ENCODE data around the gene PRKCE. TPM values are rescaled to one million over a fixed set of nuclear protein-coding genes. Genes with fewer than 3 reads are reported as not detected.

Gene PRKCE
- total RNA-seq, 1 experiment from 2014 or later: 17.7 TPM

DNA sequence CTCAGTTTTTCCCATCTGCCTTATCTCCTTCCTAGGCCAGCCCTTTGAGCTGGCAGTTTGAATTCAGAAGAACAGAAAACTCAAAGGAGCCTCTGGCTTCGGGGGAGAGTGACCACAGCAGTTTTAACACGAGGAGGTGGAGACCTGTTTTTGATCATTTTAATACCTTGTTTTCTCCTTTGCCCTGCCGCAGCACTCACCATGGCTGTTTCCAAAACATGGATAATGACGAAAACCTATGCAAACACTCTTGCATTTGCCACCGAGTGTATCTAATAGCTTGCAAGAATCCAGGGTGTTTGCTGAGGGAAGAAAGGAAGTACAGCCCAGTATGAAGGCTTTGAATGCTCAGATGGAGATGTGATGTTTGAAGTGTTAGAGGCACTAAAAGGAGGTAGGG is 167.1 kb downstream of the PRKCE start:
- intact Hi-C loops (cut with micrococcal nuclease; ENCODE audit: unreplicated experiment): no loop called here
- Mint-ChIP-seq H3K27me3 (ENCODE audit: unreplicated experiment) (no peaks in the 10 kb centered on the region), H3K27ac (ENCODE audit: unreplicated experiment) (no peak overlapping the region), H3K9me3 (ENCODE audit: low read depth, unreplicated experiment) (no peaks in the 10 kb centered on the region), H3K4me3 (ENCODE audit: low read depth, unreplicated experiment) (no peak overlapping the region), H3K4me1 (ENCODE audit: low read depth, unreplicated experiment) (peaks cover 17% of the 10 kb centered on the region), H3K36me3 (ENCODE audit: insufficient read depth, unreplicated experiment) (no peaks in the 10 kb centered on the region)
- DNase-seq: no peak
- CTCF ChIA-PET: no interaction called here
- TF ChIP-seq, protein P1, sequence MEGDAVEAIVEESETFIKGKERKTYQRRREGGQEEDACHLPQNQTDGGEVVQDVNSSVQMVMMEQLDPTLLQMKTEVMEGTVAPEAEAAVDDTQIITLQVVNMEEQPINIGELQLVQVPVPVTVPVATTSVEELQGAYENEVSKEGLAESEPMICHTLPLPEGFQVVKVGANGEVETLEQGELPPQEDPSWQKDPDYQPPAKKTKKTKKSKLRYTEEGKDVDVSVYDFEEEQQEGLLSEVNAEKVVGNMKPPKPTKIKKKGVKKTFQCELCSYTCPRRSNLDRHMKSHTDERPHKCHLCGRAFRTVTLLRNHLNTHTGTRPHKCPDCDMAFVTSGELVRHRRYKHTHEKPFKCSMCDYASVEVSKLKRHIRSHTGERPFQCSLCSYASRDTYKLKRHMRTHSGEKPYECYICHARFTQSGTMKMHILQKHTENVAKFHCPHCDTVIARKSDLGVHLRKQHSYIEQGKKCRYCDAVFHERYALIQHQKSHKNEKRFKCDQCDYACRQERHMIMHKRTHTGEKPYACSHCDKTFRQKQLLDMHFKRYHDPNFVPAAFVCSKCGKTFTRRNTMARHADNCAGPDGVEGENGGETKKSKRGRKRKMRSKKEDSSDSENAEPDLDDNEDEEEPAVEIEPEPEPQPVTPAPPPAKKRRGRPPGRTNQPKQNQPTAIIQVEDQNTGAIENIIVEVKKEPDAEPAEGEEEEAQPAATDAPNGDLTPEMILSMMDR (IDR thresholded peaks at IDR 0.05; ENCODE audit: unreplicated experiment): no peak
- no TSS peak for BruUV-seq (replicated peaks)

DNA sequence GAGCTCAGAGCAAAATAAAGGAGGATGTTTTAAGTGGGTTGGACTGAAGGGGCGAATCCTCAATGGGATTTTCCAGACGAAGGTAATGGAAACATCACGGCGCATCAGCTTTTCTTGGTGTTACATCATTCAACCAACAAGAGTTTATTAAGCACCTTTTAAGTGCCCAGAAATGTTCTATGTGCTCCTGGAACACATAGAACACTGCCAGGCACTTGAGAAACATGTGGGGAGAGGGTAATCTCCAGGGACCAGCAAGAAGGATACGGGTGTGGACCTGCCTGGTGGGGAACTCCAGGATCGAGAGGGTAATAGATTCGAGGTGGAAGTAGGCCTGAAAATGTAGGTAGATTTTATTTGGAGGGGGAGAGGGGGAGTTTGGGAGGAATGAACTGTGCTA is 168.6 kb downstream of the PRKCE start:
- Mint-ChIP-seq H3K9me3 (ENCODE audit: low read depth, unreplicated experiment) (no peaks in the 10 kb centered on the region), H3K27ac (ENCODE audit: unreplicated experiment) (no peak overlapping the region), H3K4me3 (ENCODE audit: low read depth, unreplicated experiment) (no peak overlapping the region), H3K4me1 (ENCODE audit: low read depth, unreplicated experiment) (peaks cover 17% of the 10 kb centered on the region), H3K27me3 (ENCODE audit: unreplicated experiment) (no peaks in the 10 kb centered on the region), H3K36me3 (ENCODE audit: insufficient read depth, unreplicated experiment) (no peaks in the 10 kb centered on the region)
- DNase-seq: no peak
- no TSS peak for BruUV-seq (replicated peaks)
- TF ChIP-seq, protein P1 (IDR thresholded peaks at IDR 0.05; ENCODE audit: unreplicated experiment): no peak
- CTCF ChIA-PET: no interaction called here
- intact Hi-C loops (cut with micrococcal nuclease; ENCODE audit: unreplicated experiment): no loop called here

DNA sequence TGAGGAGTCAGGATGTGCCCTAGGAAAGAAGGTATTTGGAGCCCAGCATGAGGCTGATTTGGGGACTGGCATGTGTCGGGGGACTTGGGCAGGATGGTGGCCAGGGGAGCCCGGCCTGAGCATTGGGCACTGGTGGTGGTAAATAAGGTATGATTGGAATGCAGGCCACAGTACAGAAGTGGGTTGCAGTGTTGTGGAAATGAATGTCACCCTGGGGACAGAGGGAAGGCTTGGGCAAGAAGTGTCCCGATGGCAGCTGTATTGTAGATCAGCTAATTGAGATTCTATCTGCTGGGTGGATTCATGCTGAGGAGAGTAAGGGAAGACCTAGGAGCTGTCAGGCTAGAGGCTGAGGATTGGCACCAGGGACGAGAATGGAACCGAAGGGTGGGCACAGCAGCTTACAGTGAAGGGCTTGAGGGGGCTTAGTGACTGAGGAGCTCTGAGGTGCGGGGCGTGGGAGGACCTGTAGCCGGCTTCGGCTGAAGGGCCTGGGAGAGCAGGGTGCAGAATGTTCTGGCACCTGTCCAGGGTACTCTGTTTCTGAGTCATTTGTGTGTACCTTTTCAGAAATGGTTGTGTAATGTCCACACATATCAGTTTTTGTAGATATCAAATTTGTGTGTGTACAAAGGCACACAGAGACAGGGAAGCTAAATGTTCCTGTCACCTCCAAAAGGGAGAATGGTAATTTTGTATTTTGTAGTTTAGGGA is 170.2 kb downstream of the PRKCE start:
- TF ChIP-seq, protein P1 (IDR thresholded peaks at IDR 0.05; ENCODE audit: unreplicated experiment): no peak
- H3K27me3 Mint-ChIP-seq (ENCODE audit: unreplicated experiment): no peaks in the 10 kb centered on the region
- no TSS peak for BruUV-seq (replicated peaks)
- CTCF ChIA-PET: interaction anchor here (1.6 kb wide), 1 partner anchor 43 kb away, joined by 5 read pairs; no protein-coding TSS in a partner anchor
- H3K27ac Mint-ChIP-seq (ENCODE audit: unreplicated experiment): peak overlapping the region; percentile 11
- intact Hi-C loops (cut with micrococcal nuclease; ENCODE audit: unreplicated experiment): no loop called here
- H3K9me3 Mint-ChIP-seq (ENCODE audit: low read depth, unreplicated experiment): no peaks in the 10 kb centered on the region
- H3K36me3 Mint-ChIP-seq (ENCODE audit: insufficient read depth, unreplicated experiment): no peaks in the 10 kb centered on the region
- H3K4me3 Mint-ChIP-seq (ENCODE audit: low read depth, unreplicated experiment): peak overlapping the region; percentile 31
- DNase-seq: peak; percentile 78
- H3K4me1 Mint-ChIP-seq (ENCODE audit: low read depth, unreplicated experiment): peaks cover 17% of the 10 kb centered on the region

DNA sequence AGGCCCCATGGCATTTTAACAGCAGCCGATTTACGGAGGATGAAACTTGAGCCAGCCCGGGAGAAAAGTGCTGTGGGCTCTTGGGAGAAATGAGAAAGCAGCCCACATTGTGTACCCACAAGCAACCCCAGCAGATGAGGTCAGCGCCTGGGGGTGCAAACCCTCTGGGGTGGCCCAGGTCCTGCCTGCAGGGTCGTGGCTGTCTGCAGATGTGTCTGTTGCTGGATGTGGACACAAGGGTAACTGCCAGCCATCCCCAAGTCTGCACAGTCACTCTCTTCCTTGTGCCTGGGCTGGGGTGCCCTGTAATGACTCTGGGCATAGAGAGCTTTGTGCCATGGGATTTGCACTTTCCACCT is 170.8 kb downstream of the PRKCE start:
- H3K9me3 Mint-ChIP-seq (ENCODE audit: low read depth, unreplicated experiment): no peaks in the 10 kb centered on the region
- H3K27me3 Mint-ChIP-seq (ENCODE audit: unreplicated experiment): no peaks in the 10 kb centered on the region
- H3K36me3 Mint-ChIP-seq (ENCODE audit: insufficient read depth, unreplicated experiment): no peaks in the 10 kb centered on the region
- no TSS peak for BruUV-seq (replicated peaks)
- no peak for DNase-seq
- TF ChIP-seq, protein P1 (IDR thresholded peaks at IDR 0.05; ENCODE audit: unreplicated experiment): no peak
- intact Hi-C loops (cut with micrococcal nuclease; ENCODE audit: unreplicated experiment): no loop called here
- peak overlapping the region; percentile 31 for H3K4me3 Mint-ChIP-seq (ENCODE audit: low read depth, unreplicated experiment)
- CTCF ChIA-PET: interaction anchor here (1.6 kb wide), 1 partner anchor 44 kb away, joined by 5 read pairs; no protein-coding TSS in a partner anchor
- H3K27ac Mint-ChIP-seq (ENCODE audit: unreplicated experiment): no peak overlapping the region
- H3K4me1 Mint-ChIP-seq (ENCODE audit: low read depth, unreplicated experiment): peaks cover 17% of the 10 kb centered on the region

All from Calu3 (cell line).